B cell (primary cell): ENCODE data around the gene LRRC32. TPM values are rescaled to one million over a fixed set of nuclear protein-coding genes. Genes with fewer than 3 reads are reported as not detected.

Source experiments
- ATAC-seq: fragments of 200-7000 bp; cut with Tn5 transposase; one replicate; pipeline ENCODE4 v1.10.0; 2021; ENCODE audit warnings: low read depth, mild to moderate bottlenecking, moderate number of reproducible peaks, moderate library complexity
- CTCF ChIA-PET: fragments of 350-600 bp; sonication (Branson Sonifier 250); formaldehyde crosslinking; loops from one replicate; lab custom pipeline; 2021; ENCODE audit warnings: antibody characterized with exemption, inconsistent platforms; lab: Charles Lee
- POLR2A ChIA-PET: fragments of 350-600 bp; sonication (Branson Sonifier 250); formaldehyde crosslinking; loops from one replicate; lab custom pipeline; 2021; ENCODE audit warnings: antibody characterized with exemption; lab: Charles Lee
- DNase-seq: peaks from one replicate; pipeline ENCODE4 v3.0.0; 2013
- H2AFZ ChIP-seq: 2 replicates; pipeline ENCODE4 v1.6.1; 2012; ENCODE audit warnings: mild to moderate bottlenecking, low read depth, low read length; ENCODE audit not compliant: insufficient read depth, poor library complexity, severe bottlenecking
- H3K27ac ChIP-seq, 2 donors: 1 replicate in 1 of 2; 2 replicates in 1 of 2; pipeline ENCODE4 v1.5.1; 2012 to 2013; ENCODE audit warnings: low read length in 2 of 2, mild to moderate bottlenecking in 2 of 2, moderate library complexity in 1 of 2
- H3K27me3 ChIP-seq, 4 experiments: fragments of 200-600 bp in 1 of 4; sonication (generic) in 1 of 4; replicated peaks in 1 of 4; 1 replicate in 2 of 4; 2 replicates in 2 of 4; pipeline versions ENCODE4 v1.6.1 to v1.7.0; 2013 to 2016; ENCODE audit warnings: low read length in 3 of 4, mild to moderate bottlenecking in 2 of 4, mixed read lengths in 1 of 4, moderate library complexity in 1 of 4; ENCODE audit not compliant: insufficient read depth in 4 of 4, control insufficient read depth in 3 of 4; ENCODE audit errors: control extremely low read depth in 1 of 4
- H3K36me3 ChIP-seq, 2 experiments: replicated peaks in 1 of 2; 1 replicate in 1 of 2; 2 replicates in 1 of 2; pipeline versions ENCODE4 v1.6.1 to v1.7.1; 2013; ENCODE audit warnings: low read length in 1 of 2; ENCODE audit not compliant: insufficient read depth in 2 of 2, control insufficient read depth in 1 of 2; ENCODE audit errors: control extremely low read depth in 1 of 2, extremely low read depth in 1 of 2
- H3K4me1 ChIP-seq, 2 donors: fragments of 200-600 bp in 1 of 2; sonication (generic) in 1 of 2; 1 replicate in 1 of 2; 2 replicates in 1 of 2; pipeline versions ENCODE4 v1.5.1 to v1.6.1; 2013 to 2017; ENCODE audit warnings: low read length in 2 of 2; ENCODE audit not compliant: control insufficient read depth in 2 of 2, insufficient read depth in 2 of 2
- H3K4me2 ChIP-seq: replicated peaks from 2 replicates; pipeline ENCODE3; 2012; ENCODE audit warnings: mild to moderate bottlenecking, low read depth, low read length; ENCODE audit not compliant: poor library complexity, severe bottlenecking
- H3K4me3 ChIP-seq, 5 experiments: fragments of 200-600 bp in 1 of 5; sonication (generic) in 1 of 5; 1 replicate in 3 of 5; 2 replicates in 2 of 5; pipeline versions ENCODE4 v1.5.1 to v1.7.0; 2011 to 2016; ENCODE audit warnings: low read length in 4 of 5, mild to moderate bottlenecking in 4 of 5, low read depth in 2 of 5, control low read depth in 1 of 5, moderate library complexity in 1 of 5; ENCODE audit not compliant: insufficient read depth in 1 of 5; ENCODE audit errors: control extremely low read depth in 1 of 5, extremely low read depth in 1 of 5
- H3K79me2 ChIP-seq: fragments of 200-600 bp; sonication (generic); one replicate; pipeline ENCODE4 v1.6.0; 2016; ENCODE audit warnings: low read length; ENCODE audit not compliant: control insufficient read depth, insufficient read depth
- H3K9ac ChIP-seq: fragments of 200-600 bp; sonication (generic); 2 replicates; pipeline ENCODE4 v1.6.1; 2017; ENCODE audit warnings: mild to moderate bottlenecking, low read length, moderate library complexity
- H3K9me3 ChIP-seq, 3 donors: one replicate each; pipeline versions ENCODE4 v1.6.1 to v1.7.1; 2013; ENCODE audit warnings: low read length in 2 of 3; ENCODE audit not compliant: control insufficient read depth in 2 of 3, insufficient read depth in 1 of 3; ENCODE audit errors: control extremely low read depth in 1 of 3
- H4K20me1 ChIP-seq: 2 replicates; pipeline ENCODE4 v1.6.0; 2012; ENCODE audit warnings: mild to moderate bottlenecking, low read length; ENCODE audit not compliant: insufficient read depth, control insufficient read depth, poor library complexity, severe bottlenecking
- H3K27ac Mint-ChIP-seq: one replicate; pipeline ENCODE4 v1.8.0; 2021; ENCODE audit warnings: mixed read lengths
- H3K27me3 Mint-ChIP-seq: one replicate; pipeline ENCODE4 v1.8.0; 2021; ENCODE audit warnings: mixed read lengths
- H3K4me1 Mint-ChIP-seq: one replicate; pipeline ENCODE4 v1.8.0; 2021; ENCODE audit warnings: mixed read lengths
- H3K4me3 Mint-ChIP-seq: one replicate; pipeline ENCODE4 v1.8.0; 2021; ENCODE audit warnings: mixed read lengths
- H3K9me3 Mint-ChIP-seq: one replicate; pipeline ENCODE4 v1.8.0; 2022; ENCODE audit warnings: mixed read lengths; ENCODE audit not compliant: insufficient read depth
- CTCF ChIP-seq: fragments of 200-600 bp; IDR thresholded peaks from one replicate; pipeline ENCODE4 v1.8.0; 2022; ENCODE audit warnings: antibody characterized with exemption, mild to moderate bottlenecking
- EZH2 ChIP-seq: IDR thresholded peaks from 2 replicates; pipeline ENCODE4 v1.6.1; 2012; ENCODE audit warnings: borderline replicate concordance, low read depth, mild to moderate bottlenecking, moderate library complexity, low read length; ENCODE audit not compliant: insufficient read depth, poor library complexity, severe bottlenecking
- WGBS: methylation state at CpG from one replicate; pipeline ENCODE4 v1.1.5; 2013; ENCODE audit warnings: missing lambda C conversion rate; ENCODE audit not compliant: insufficient coverage; 5-methylcytosine and 5-hydroxymethylcytosine counted together
- intact Hi-C: fragments of 100-400 bp; cut with micrococcal nuclease; formaldehyde crosslinking; loops from one replicate; pipeline ENCODE4 v1.10.0; 2022
- polyA plus RNA-seq: library from polyadenylated mRNA; depleted of rRNA; stranded (reverse); fragments of >200 nt; gene quantifications from 2 replicates; pipeline ENCODE4 v1.2.3, GENCODE V29; 2012
- total RNA-seq, 2 donors: library from RNA; stranded (reverse); fragments of 120-200 nt in 1 of 2; gene quantifications; 1 replicate in 1 of 2; 2 replicates in 1 of 2; pipeline versions ENCODE4 v1.2.3 to v1.2.4, GENCODE V29; 2013 to 2022

LRRC32 gene
- total and polyA plus RNA-seq, 2 donors (not counting 1 experiment from before 2014, with no cell fraction given), result 0.60 to 1.4 TPM

- POLR2A ChIA-PET, result no interaction called here
Observed at GRCh38 chr11:76655501-76656049, 15.0 kb downstream of the LRRC32 start.

More at GRCh38 chr11:76655501-76656049, 15.0 kb downstream of the LRRC32 start:
- peaks cover 0 to 25% (median 5%) of the 10 kb centered on the region in 4 experiments for H3K27me3 ChIP-seq
- H3K9ac ChIP-seq, result no peak overlapping the region
- H3K79me2 ChIP-seq, result no peaks in the 10 kb centered on the region
- H3K27me3 Mint-ChIP-seq, result peaks cover 17% of the 10 kb centered on the region
- DNase-seq (no peak), ATAC-seq (no peak)
- no peaks in the 10 kb centered on the region for H3K9me3 ChIP-seq
- intact Hi-C loops, result no loop called here
- no peak overlapping the region for H3K4me3 ChIP-seq
- no peaks in the 10 kb centered on the region for H4K20me1 ChIP-seq
- H3K4me3 Mint-ChIP-seq, result no peak overlapping the region
- no peak overlapping the region for H2AFZ ChIP-seq
- TF ChIP-seq CTCF (no peak), EZH2 (no peak)
- H3K4me1 ChIP-seq, result peaks cover 21% of the 10 kb centered on the region in 2 donors
- peaks cover 21% of the 10 kb centered on the region for H3K4me1 Mint-ChIP-seq
- CTCF ChIA-PET, result interaction anchor here (1.4 kb wide), 2 partner anchors 25 to 57 kb away, joined by 3 to 4 read pairs; no protein-coding TSS in a partner anchor
- no peak overlapping the region for H3K4me2 ChIP-seq
- 94% methylated on average over 11 of the region's 15 CpGs for WGBS
- H3K27ac Mint-ChIP-seq, result no peak overlapping the region
- no peak overlapping the region for H3K27ac ChIP-seq
- H3K9me3 Mint-ChIP-seq, result no peaks in the 10 kb centered on the region
- no peaks in the 10 kb centered on the region for H3K36me3 ChIP-seq
